ENCODE results near the gene ATMIN. TPM values are rescaled to one million over a fixed set of nuclear protein-coding genes. Genes with fewer than 3 reads are reported as not detected.

ATMIN gene, protein sequence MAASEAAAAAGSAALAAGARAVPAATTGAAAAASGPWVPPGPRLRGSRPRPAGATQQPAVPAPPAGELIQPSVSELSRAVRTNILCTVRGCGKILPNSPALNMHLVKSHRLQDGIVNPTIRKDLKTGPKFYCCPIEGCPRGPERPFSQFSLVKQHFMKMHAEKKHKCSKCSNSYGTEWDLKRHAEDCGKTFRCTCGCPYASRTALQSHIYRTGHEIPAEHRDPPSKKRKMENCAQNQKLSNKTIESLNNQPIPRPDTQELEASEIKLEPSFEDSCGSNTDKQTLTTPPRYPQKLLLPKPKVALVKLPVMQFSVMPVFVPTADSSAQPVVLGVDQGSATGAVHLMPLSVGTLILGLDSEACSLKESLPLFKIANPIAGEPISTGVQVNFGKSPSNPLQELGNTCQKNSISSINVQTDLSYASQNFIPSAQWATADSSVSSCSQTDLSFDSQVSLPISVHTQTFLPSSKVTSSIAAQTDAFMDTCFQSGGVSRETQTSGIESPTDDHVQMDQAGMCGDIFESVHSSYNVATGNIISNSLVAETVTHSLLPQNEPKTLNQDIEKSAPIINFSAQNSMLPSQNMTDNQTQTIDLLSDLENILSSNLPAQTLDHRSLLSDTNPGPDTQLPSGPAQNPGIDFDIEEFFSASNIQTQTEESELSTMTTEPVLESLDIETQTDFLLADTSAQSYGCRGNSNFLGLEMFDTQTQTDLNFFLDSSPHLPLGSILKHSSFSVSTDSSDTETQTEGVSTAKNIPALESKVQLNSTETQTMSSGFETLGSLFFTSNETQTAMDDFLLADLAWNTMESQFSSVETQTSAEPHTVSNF
- total RNA-seq, result 41.3 and 42.5 TPM in 2 replicates

- peaks cover 6% of the 10 kb centered on the region for H3K36me3 ChIP-seq (ENCODE audit: control insufficient read depth, insufficient read depth, low read length)
- no peak for FAIRE-seq
- peak; percentile 91 for TF ChIP-seq CTCF (IDR thresholded peaks at IDR 0.05; ENCODE audit: insufficient read depth, low read length, severe bottlenecking)
- peak within 1 kb of the TSS; percentile 70 for H3K4me3 ChIP-seq (ENCODE audit: low read depth, low read length)
- no peaks in the 10 kb centered on the region for H3K27me3 ChIP-seq (ENCODE audit: control insufficient read depth, insufficient read depth, low read length)
- peak; percentile 75 for DNase-seq (ENCODE audit: low read depth)
These were observed at the start of gene ATMIN for GRCh38 chr16:81035398-81035974. Gene ATMIN, plus strand, starts transcription at chr16:81035842. Its CDS starts 29 bp downstream, at chr16:81035871.

DNA sequence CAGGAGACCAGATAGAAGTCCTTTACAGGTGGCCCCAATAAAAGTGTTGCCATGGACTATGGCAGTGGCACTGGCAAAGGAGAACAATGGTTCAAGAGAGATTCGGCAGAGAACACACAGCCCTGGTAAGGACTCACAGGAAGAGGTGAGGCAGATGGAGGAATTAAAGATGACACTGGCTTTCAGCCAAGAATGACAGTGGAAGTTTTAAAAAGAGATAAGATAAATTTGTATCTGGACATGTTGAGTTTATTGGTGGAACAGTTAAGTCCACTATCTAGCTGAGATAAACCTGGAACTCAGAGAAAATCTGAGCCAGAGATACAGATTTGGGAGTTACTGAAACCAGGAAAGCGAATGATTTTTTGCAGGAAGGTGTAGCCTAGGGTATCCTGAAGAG is 49.1 kb upstream of the ATMIN start:
- FAIRE-seq (no peak), DNase-seq (ENCODE audit: low read depth) (no peak)
- no peak for TF ChIP-seq CTCF (IDR thresholded peaks at IDR 0.05; ENCODE audit: insufficient read depth, low read length, severe bottlenecking)
- H3K27me3 ChIP-seq (ENCODE audit: control insufficient read depth, insufficient read depth, low read length), result no peaks in the 10 kb centered on the region
- no peak overlapping the region for H3K4me3 ChIP-seq (ENCODE audit: low read depth, low read length)
- H3K36me3 ChIP-seq (ENCODE audit: control insufficient read depth, insufficient read depth, low read length), result no peaks in the 10 kb centered on the region

DNA sequence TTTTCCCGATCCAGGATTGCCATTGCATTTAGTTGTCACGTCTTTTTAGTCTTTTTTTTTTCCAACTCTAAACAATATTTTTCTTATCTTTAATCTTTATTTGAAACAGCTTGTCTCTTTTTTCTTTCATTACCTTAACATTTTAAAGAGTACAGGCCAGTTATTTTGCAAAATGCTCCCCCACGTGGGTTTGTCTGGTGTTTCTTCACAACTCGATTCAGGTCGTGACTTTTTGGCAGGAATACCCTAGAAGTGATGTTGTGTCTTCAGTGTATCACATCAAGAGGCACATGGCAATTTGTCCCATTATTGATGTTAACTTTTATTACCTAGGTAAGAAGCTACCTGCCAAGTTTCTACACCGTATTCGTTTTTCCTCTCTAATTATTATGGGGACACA is 46.9 kb upstream of the ATMIN start:
- no peak overlapping the region for H3K4me3 ChIP-seq (ENCODE audit: low read depth, low read length)
- H3K36me3 ChIP-seq (ENCODE audit: control insufficient read depth, insufficient read depth, low read length), result no peaks in the 10 kb centered on the region
- DNase-seq (ENCODE audit: low read depth), result no peak
- no peak for TF ChIP-seq CTCF (IDR thresholded peaks at IDR 0.05; ENCODE audit: insufficient read depth, low read length, severe bottlenecking)
- no peak for FAIRE-seq
- no peaks in the 10 kb centered on the region for H3K27me3 ChIP-seq (ENCODE audit: control insufficient read depth, insufficient read depth, low read length)

GRCh38 chr16:80989801-80990200 is 45.8 kb upstream of the ATMIN start:
- FAIRE-seq (no peak), DNase-seq (ENCODE audit: low read depth) (peak; percentile 21)
- no peaks in the 10 kb centered on the region for H3K27me3 ChIP-seq (ENCODE audit: control insufficient read depth, insufficient read depth, low read length)
- H3K4me3 ChIP-seq (ENCODE audit: low read depth, low read length), result no peak overlapping the region
- no peaks in the 10 kb centered on the region for H3K36me3 ChIP-seq (ENCODE audit: control insufficient read depth, insufficient read depth, low read length)
- TF ChIP-seq CTCF (IDR thresholded peaks at IDR 0.05; ENCODE audit: insufficient read depth, low read length, severe bottlenecking), result no peak

GRCh38 chr16:80990577-80990976 is 45.1 kb upstream of the ATMIN start:
- no peak for FAIRE-seq
- no peak for TF ChIP-seq CTCF (IDR thresholded peaks at IDR 0.05; ENCODE audit: insufficient read depth, low read length, severe bottlenecking)

More at GRCh38 chr16:80990577-80990976, 45.1 kb upstream of the ATMIN start:
- H3K27me3 ChIP-seq (ENCODE audit: control insufficient read depth, insufficient read depth, low read length), result no peaks in the 10 kb centered on the region
- no peak for DNase-seq (ENCODE audit: low read depth)
- no peaks in the 10 kb centered on the region for H3K36me3 ChIP-seq (ENCODE audit: control insufficient read depth, insufficient read depth, low read length)
- H3K4me3 ChIP-seq (ENCODE audit: low read depth, low read length), result no peak overlapping the region

Data from bronchial epithelial cell (primary cell).